GM19467 (cell line): ENCODE measurements around the gene SH3PXD2B.

Source experiments
- ATAC-seq: cut with Tn5 transposase; IDR thresholded peaks from one replicate; pipeline ENCODE4 v1.9.1; 2021; ENCODE audit warnings: mild to moderate bottlenecking, moderate library complexity; ENCODE audit not compliant: unreplicated experiment

Gene SH3PXD2B

GRCh38 chr5:172453986-172454357 is 353 bp downstream of the SH3PXD2B start:
- ATAC-seq = no peak

- no peak for ATAC-seq
Measured at GRCh38 chr5:172453206-172453985, 929 bp downstream of the SH3PXD2B start.

- ATAC-seq = no peak
Measured at GRCh38 chr5:172452398-172453205, 1.7 kb downstream of the SH3PXD2B start.

GRCh38 chr5:172451771-172452197 is 2.5 kb downstream of the SH3PXD2B start:
- no peak for ATAC-seq

GRCh38 chr5:172450861-172451695 is 3.2 kb downstream of the SH3PXD2B start:
- no peak for ATAC-seq

- ATAC-seq = no peak
Measured at GRCh38 chr5:172450453-172450852, 3.9 kb downstream of the SH3PXD2B start.

GRCh38 chr5:172448999-172449398 is 5.3 kb downstream of the SH3PXD2B start:
- no peak for ATAC-seq

- ATAC-seq = no peak
Measured at GRCh38 chr5:172447646-172448365, 6.5 kb downstream of the SH3PXD2B start.

- ATAC-seq = no peak
Measured at GRCh38 chr5:172446336-172447051, 7.8 kb downstream of the SH3PXD2B start.

- ATAC-seq = no peak
Measured at GRCh38 chr5:172445866-172446265, 8.5 kb downstream of the SH3PXD2B start.

GRCh38 chr5:172444626-172445365 is 9.5 kb downstream of the SH3PXD2B start:
- ATAC-seq = no peak

GRCh38 chr5:172444110-172444510 is 10.2 kb downstream of the SH3PXD2B start:
- ATAC-seq = no peak

GRCh38 chr5:172443441-172444109 is 10.8 kb downstream of the SH3PXD2B start:
- ATAC-seq = no peak

GRCh38 chr5:172442592-172442991 is 11.7 kb downstream of the SH3PXD2B start:
- no peak for ATAC-seq

- ATAC-seq = no peak
Measured at GRCh38 chr5:172441262-172441751, 13.0 kb downstream of the SH3PXD2B start.

- ATAC-seq = no peak
Measured at GRCh38 chr5:172440486-172440885, 13.8 kb downstream of the SH3PXD2B start.

- ATAC-seq = no peak
Measured at GRCh38 chr5:172439785-172440477, 14.4 kb downstream of the SH3PXD2B start.

- ATAC-seq = no peak
Measured at GRCh38 chr5:172438319-172438668, 16.0 kb downstream of the SH3PXD2B start.
